Parathyroid adenoma (tissue), 2 donors: ENCODE data around the gene RPS19.

Experiments used
- H2AFZ ChIP-seq: fragments of 300-600 bp; sonication (generic); one replicate; pipeline ENCODE4 v1.7.0; 2017; ENCODE audit warnings: antibody characterized with exemption, mild to moderate bottlenecking
- H3K27ac ChIP-seq: fragments of 300-600 bp; sonication (generic); one replicate; pipeline ENCODE4 v1.7.0; 2017
- H3K27me3 ChIP-seq: fragments of 300-600 bp; sonication (generic); one replicate; pipeline ENCODE4 v1.7.0; 2017; ENCODE audit warnings: low read length; ENCODE audit not compliant: control insufficient read depth, insufficient read depth
- H3K36me3 ChIP-seq: fragments of 300-600 bp; sonication (generic); one replicate; pipeline ENCODE4 v1.7.0; 2017; ENCODE audit warnings: low read length; ENCODE audit not compliant: control insufficient read depth, insufficient read depth
- H3K4me1 ChIP-seq: fragments of 300-600 bp; sonication (generic); one replicate; pipeline ENCODE4 v1.7.0; 2017; ENCODE audit warnings: control low read depth
- H3K4me2 ChIP-seq: fragments of 300-600 bp; sonication (generic); one replicate; pipeline ENCODE4 v1.7.0; 2017; ENCODE audit warnings: low read length
- H3K4me3 ChIP-seq: fragments of 300-600 bp; sonication (generic); one replicate; pipeline ENCODE4 v1.7.0; 2017; ENCODE audit warnings: low read depth, low read length
- H3K79me2 ChIP-seq: fragments of 300-600 bp; sonication (generic); one replicate; pipeline ENCODE4 v1.7.0; 2017; ENCODE audit warnings: control low read depth
- H3K9ac ChIP-seq: fragments of 300-600 bp; sonication (generic); one replicate; pipeline ENCODE4 v1.7.0; 2017; ENCODE audit warnings: mild to moderate bottlenecking
- H3K9me3 ChIP-seq: fragments of 300-600 bp; sonication (generic); one replicate; pipeline ENCODE4 v1.7.0; 2017; ENCODE audit warnings: low read length; ENCODE audit not compliant: control insufficient read depth
- TF ChIP-seq, protein P1 (sequence below): fragments of 300-600 bp; sonication (generic); IDR thresholded peaks from one replicate; pipeline ENCODE4 v1.7.0; 2017; ENCODE audit warnings: antibody characterized with exemption, mild to moderate bottlenecking
- donor health status: primary hyperparathyroidism.

The RPS19 gene

DNA sequence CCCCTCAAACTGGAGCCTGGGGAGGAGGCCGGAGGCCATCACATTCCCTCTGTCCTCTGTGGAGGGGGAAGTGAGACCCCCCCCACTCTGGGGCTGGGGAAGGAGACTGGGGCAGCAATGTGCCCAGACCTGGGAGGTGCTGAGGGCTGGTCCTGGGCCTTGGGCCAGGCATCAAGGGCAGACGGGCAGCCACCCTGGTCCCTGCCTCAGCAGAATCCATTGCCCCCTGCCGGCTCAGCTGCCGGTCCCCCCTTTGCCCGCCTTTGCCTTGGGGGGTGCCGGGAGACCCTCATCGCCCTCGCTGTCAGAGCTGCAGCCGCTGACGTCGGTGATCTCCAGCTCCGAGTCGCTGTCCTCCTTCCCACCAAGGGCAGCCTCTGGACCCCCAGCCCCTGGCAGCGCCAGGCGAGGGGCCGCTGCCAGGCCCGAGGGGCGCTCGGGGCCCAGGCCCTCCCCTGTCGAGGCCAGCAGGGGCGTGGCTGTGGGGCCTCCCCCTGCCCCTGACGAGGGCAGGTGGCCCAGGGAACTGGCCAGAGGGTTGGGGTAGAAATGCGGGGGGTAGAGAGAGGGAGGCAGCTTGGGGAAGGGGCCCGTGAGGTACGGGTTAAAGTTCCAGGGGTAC is 48.0 kb downstream of the RPS19 start:
- H3K9ac ChIP-seq, result no peak overlapping the region
- no peak overlapping the region for H3K27ac ChIP-seq
- H2AFZ ChIP-seq, result no peak overlapping the region
- H3K4me2 ChIP-seq, result no peak overlapping the region
- no peaks in the 10 kb centered on the region for H3K9me3 ChIP-seq
- H3K4me1 ChIP-seq, result peaks cover 36% of the 10 kb centered on the region
- TF ChIP-seq, protein P1, sequence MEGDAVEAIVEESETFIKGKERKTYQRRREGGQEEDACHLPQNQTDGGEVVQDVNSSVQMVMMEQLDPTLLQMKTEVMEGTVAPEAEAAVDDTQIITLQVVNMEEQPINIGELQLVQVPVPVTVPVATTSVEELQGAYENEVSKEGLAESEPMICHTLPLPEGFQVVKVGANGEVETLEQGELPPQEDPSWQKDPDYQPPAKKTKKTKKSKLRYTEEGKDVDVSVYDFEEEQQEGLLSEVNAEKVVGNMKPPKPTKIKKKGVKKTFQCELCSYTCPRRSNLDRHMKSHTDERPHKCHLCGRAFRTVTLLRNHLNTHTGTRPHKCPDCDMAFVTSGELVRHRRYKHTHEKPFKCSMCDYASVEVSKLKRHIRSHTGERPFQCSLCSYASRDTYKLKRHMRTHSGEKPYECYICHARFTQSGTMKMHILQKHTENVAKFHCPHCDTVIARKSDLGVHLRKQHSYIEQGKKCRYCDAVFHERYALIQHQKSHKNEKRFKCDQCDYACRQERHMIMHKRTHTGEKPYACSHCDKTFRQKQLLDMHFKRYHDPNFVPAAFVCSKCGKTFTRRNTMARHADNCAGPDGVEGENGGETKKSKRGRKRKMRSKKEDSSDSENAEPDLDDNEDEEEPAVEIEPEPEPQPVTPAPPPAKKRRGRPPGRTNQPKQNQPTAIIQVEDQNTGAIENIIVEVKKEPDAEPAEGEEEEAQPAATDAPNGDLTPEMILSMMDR, result no peak
- H3K4me3 ChIP-seq, result no peak overlapping the region
- H3K79me2 ChIP-seq, result peaks cover 4% of the 10 kb centered on the region
- no peaks in the 10 kb centered on the region for H3K27me3 ChIP-seq
- no peaks in the 10 kb centered on the region for H3K36me3 ChIP-seq

DNA sequence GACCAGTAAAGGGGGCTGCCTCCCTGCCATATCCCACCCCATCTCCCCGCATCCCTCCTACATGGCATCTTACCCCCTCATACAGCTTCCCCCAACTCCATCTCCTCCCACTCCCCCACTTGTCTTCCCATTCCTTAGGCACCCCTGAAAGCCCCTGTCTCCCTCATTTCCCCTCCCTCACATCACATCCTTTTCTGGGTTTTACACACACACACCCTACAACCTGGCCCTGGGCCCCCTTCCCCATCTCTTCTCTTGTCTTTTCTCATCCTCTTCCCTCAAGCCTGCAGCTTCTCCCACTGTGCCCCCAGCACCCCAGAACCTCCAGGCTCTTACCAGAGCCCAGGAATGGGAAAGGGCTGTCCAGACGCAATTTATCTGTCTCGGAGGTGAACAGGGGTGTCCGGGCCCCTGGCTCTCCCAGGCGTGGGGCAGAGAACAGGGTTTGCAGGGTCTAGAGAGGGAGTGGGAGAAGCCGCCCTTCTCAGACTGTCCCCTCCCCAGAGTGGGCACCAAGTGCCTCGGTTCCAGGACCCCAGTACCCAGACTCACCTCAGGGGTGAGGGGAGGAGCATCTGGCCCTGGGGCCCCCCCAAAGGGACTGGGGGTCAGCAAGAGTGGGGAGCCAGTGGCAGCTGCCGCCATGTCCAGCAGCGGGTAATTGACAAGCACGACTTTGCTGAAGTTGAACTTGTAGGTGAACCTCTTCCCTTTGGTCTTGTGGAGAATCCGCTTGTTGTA is 48.8 kb downstream of the RPS19 start:
- H3K36me3 ChIP-seq, result no peaks in the 10 kb centered on the region

DNA sequence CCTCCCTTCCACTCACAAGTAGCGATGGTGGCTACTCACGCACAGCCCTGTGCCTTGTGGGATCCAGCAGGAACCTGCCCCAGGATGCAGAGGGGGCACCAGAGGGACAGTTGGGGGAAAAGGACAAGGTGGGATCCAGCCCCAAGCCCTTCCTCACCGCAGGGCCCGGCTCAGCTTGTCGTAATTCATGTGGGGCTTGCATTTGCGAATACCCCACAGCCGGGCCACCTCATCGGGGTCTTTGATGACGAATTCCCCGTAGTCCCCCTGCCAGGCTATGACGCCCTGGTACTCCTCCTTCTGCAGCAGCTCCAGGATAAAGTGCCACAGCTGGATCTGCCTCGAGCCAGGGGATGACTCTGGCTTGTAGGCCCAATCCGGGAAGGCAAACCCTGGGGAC is 49.7 kb downstream of the RPS19 start:
- no peak overlapping the region for H3K4me3 ChIP-seq
- no peaks in the 10 kb centered on the region for H3K9me3 ChIP-seq
- H3K79me2 ChIP-seq, result peaks cover 4% of the 10 kb centered on the region
- H3K36me3 ChIP-seq, result no peaks in the 10 kb centered on the region
- peaks cover 27% of the 10 kb centered on the region for H3K4me1 ChIP-seq
- H3K4me2 ChIP-seq, result no peak overlapping the region
- peaks cover 5% of the 10 kb centered on the region for H3K27me3 ChIP-seq
- TF ChIP-seq, protein P1, result no peak
- H2AFZ ChIP-seq, result no peak overlapping the region
- H3K27ac ChIP-seq, result no peak overlapping the region
- no peak overlapping the region for H3K9ac ChIP-seq

More for the DNA sequence above, 48.8 kb downstream of the RPS19 start:
- Histone ChIP-seq H3K9ac (no peak overlapping the region), H3K79me2 (peaks cover 4% of the 10 kb centered on the region), H3K4me3 (no peak overlapping the region), H3K27me3 (peaks cover 2% of the 10 kb centered on the region), H3K4me1 (peaks cover 35% of the 10 kb centered on the region), H3K27ac (no peak overlapping the region), H3K9me3 (no peaks in the 10 kb centered on the region), H3K4me2 (no peak overlapping the region), H2AFZ (no peak overlapping the region)
- TF ChIP-seq, protein P1, result no peak

DNA sequence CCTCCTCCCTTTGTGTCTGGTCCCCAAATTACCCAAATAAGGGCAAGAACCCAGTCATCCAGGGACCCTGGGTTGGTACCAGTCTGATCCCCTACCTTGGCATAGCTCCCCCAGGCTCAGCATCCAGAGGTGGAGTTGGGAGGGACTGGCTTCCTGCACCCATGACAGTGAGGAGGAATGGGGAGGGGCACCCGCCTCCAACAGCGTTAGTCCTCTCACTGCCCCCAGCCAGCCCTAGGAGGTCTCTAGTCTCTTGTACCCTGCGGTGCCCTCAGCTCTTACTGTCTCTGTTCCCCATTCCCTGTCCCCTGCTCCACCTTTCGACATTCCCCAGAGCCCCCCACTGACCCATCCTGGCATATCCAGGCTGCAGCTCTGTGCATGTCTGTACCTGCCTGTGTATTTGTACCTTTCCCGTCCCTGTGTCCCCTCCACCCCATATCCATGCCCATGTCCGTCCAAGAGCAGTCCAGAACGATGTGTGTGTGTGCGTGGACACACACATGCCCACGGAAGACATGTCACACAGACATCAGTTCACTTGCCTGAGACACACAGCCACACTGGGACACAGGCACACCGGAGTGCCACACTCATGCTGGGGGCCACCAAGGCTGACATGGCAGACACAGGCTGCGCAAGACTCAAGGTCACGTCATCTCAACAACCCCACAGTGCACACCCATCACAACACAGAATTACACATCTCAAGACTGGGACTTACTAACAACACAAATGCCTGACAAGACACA is 50.4 kb downstream of the RPS19 start:
- TF ChIP-seq, protein P1, result no peak
- H3K27ac ChIP-seq, result no peak overlapping the region
- no peaks in the 10 kb centered on the region for H3K9me3 ChIP-seq
- H3K36me3 ChIP-seq, result no peaks in the 10 kb centered on the region
- H3K4me1 ChIP-seq, result peaks cover 23% of the 10 kb centered on the region
- no peak overlapping the region for H3K9ac ChIP-seq
- H2AFZ ChIP-seq, result no peak overlapping the region
- H3K4me3 ChIP-seq, result no peak overlapping the region
- peaks cover 7% of the 10 kb centered on the region for H3K79me2 ChIP-seq
- H3K27me3 ChIP-seq, result peaks cover 5% of the 10 kb centered on the region
- no peak overlapping the region for H3K4me2 ChIP-seq
